B cell (primary cell): ENCODE data around the gene CSNK1A1. TPM values are rescaled to one million over a fixed set of nuclear protein-coding genes. Genes with fewer than 3 reads are reported as not detected.

Experiments used
- ATAC-seq: fragments of 200-7000 bp; cut with Tn5 transposase; one replicate; pipeline ENCODE4 v1.10.0; 2021; ENCODE audit warnings: low read depth, mild to moderate bottlenecking, moderate number of reproducible peaks, moderate library complexity
- CTCF ChIA-PET: fragments of 350-600 bp; sonication (Branson Sonifier 250); formaldehyde crosslinking; loops from one replicate; lab custom pipeline; 2021; ENCODE audit warnings: antibody characterized with exemption, inconsistent platforms; lab: Charles Lee
- POLR2A ChIA-PET: fragments of 350-600 bp; sonication (Branson Sonifier 250); formaldehyde crosslinking; loops from one replicate; lab custom pipeline; 2021; ENCODE audit warnings: antibody characterized with exemption; lab: Charles Lee
- DNase-seq: peaks from one replicate; pipeline ENCODE4 v3.0.0; 2013
- H2AFZ ChIP-seq: 2 replicates; pipeline ENCODE4 v1.6.1; 2012; ENCODE audit warnings: mild to moderate bottlenecking, low read depth, low read length; ENCODE audit not compliant: insufficient read depth, poor library complexity, severe bottlenecking
- H3K27ac ChIP-seq, 2 donors: 1 replicate in 1 of 2; 2 replicates in 1 of 2; pipeline ENCODE4 v1.5.1; 2012 to 2013; ENCODE audit warnings: low read length in 2 of 2, mild to moderate bottlenecking in 2 of 2, moderate library complexity in 1 of 2
- H3K27me3 ChIP-seq, 4 experiments: fragments of 200-600 bp in 1 of 4; sonication (generic) in 1 of 4; replicated peaks in 1 of 4; 1 replicate in 2 of 4; 2 replicates in 2 of 4; pipeline versions ENCODE4 v1.6.1 to v1.7.0; 2013 to 2016; ENCODE audit warnings: low read length in 3 of 4, mild to moderate bottlenecking in 2 of 4, mixed read lengths in 1 of 4, moderate library complexity in 1 of 4; ENCODE audit not compliant: insufficient read depth in 4 of 4, control insufficient read depth in 3 of 4; ENCODE audit errors: control extremely low read depth in 1 of 4
- H3K36me3 ChIP-seq, 2 experiments: replicated peaks in 1 of 2; 1 replicate in 1 of 2; 2 replicates in 1 of 2; pipeline versions ENCODE4 v1.6.1 to v1.7.1; 2013; ENCODE audit warnings: low read length in 1 of 2; ENCODE audit not compliant: insufficient read depth in 2 of 2, control insufficient read depth in 1 of 2; ENCODE audit errors: control extremely low read depth in 1 of 2, extremely low read depth in 1 of 2
- H3K4me1 ChIP-seq, 2 donors: fragments of 200-600 bp in 1 of 2; sonication (generic) in 1 of 2; 1 replicate in 1 of 2; 2 replicates in 1 of 2; pipeline versions ENCODE4 v1.5.1 to v1.6.1; 2013 to 2017; ENCODE audit warnings: low read length in 2 of 2; ENCODE audit not compliant: control insufficient read depth in 2 of 2, insufficient read depth in 2 of 2
- H3K4me2 ChIP-seq: replicated peaks from 2 replicates; pipeline ENCODE3; 2012; ENCODE audit warnings: mild to moderate bottlenecking, low read depth, low read length; ENCODE audit not compliant: poor library complexity, severe bottlenecking
- H3K4me3 ChIP-seq, 5 experiments: fragments of 200-600 bp in 1 of 5; sonication (generic) in 1 of 5; 1 replicate in 3 of 5; 2 replicates in 2 of 5; pipeline versions ENCODE4 v1.5.1 to v1.7.0; 2011 to 2016; ENCODE audit warnings: low read length in 4 of 5, mild to moderate bottlenecking in 4 of 5, low read depth in 2 of 5, control low read depth in 1 of 5, moderate library complexity in 1 of 5; ENCODE audit not compliant: insufficient read depth in 1 of 5; ENCODE audit errors: control extremely low read depth in 1 of 5, extremely low read depth in 1 of 5
- H3K79me2 ChIP-seq: fragments of 200-600 bp; sonication (generic); one replicate; pipeline ENCODE4 v1.6.0; 2016; ENCODE audit warnings: low read length; ENCODE audit not compliant: control insufficient read depth, insufficient read depth
- H3K9ac ChIP-seq: fragments of 200-600 bp; sonication (generic); 2 replicates; pipeline ENCODE4 v1.6.1; 2017; ENCODE audit warnings: mild to moderate bottlenecking, low read length, moderate library complexity
- H3K9me3 ChIP-seq, 3 donors: one replicate each; pipeline versions ENCODE4 v1.6.1 to v1.7.1; 2013; ENCODE audit warnings: low read length in 2 of 3; ENCODE audit not compliant: control insufficient read depth in 2 of 3, insufficient read depth in 1 of 3; ENCODE audit errors: control extremely low read depth in 1 of 3
- H4K20me1 ChIP-seq: 2 replicates; pipeline ENCODE4 v1.6.0; 2012; ENCODE audit warnings: mild to moderate bottlenecking, low read length; ENCODE audit not compliant: insufficient read depth, control insufficient read depth, poor library complexity, severe bottlenecking
- H3K27ac Mint-ChIP-seq: one replicate; pipeline ENCODE4 v1.8.0; 2021; ENCODE audit warnings: mixed read lengths
- H3K27me3 Mint-ChIP-seq: one replicate; pipeline ENCODE4 v1.8.0; 2021; ENCODE audit warnings: mixed read lengths
- H3K4me1 Mint-ChIP-seq: one replicate; pipeline ENCODE4 v1.8.0; 2021; ENCODE audit warnings: mixed read lengths
- H3K4me3 Mint-ChIP-seq: one replicate; pipeline ENCODE4 v1.8.0; 2021; ENCODE audit warnings: mixed read lengths
- H3K9me3 Mint-ChIP-seq: one replicate; pipeline ENCODE4 v1.8.0; 2022; ENCODE audit warnings: mixed read lengths; ENCODE audit not compliant: insufficient read depth
- EZH2 ChIP-seq: IDR thresholded peaks from 2 replicates; pipeline ENCODE4 v1.6.1; 2012; ENCODE audit warnings: borderline replicate concordance, low read depth, mild to moderate bottlenecking, moderate library complexity, low read length; ENCODE audit not compliant: insufficient read depth, poor library complexity, severe bottlenecking
- WGBS: methylation state at CpG from one replicate; pipeline ENCODE4 v1.1.5; 2013; ENCODE audit warnings: missing lambda C conversion rate; ENCODE audit not compliant: insufficient coverage; 5-methylcytosine and 5-hydroxymethylcytosine counted together
- intact Hi-C: fragments of 100-400 bp; cut with micrococcal nuclease; formaldehyde crosslinking; loops from one replicate; pipeline ENCODE4 v1.10.0; 2022
- polyA plus RNA-seq: library from polyadenylated mRNA; depleted of rRNA; stranded (reverse); fragments of >200 nt; gene quantifications from 2 replicates; pipeline ENCODE4 v1.2.3, GENCODE V29; 2012
- total RNA-seq, 2 donors: library from RNA; stranded (reverse); fragments of 120-200 nt in 1 of 2; gene quantifications; 1 replicate in 1 of 2; 2 replicates in 1 of 2; pipeline versions ENCODE4 v1.2.3 to v1.2.4, GENCODE V29; 2013 to 2022
- TF ChIP-seq, protein P1 (sequence below): fragments of 200-600 bp; IDR thresholded peaks from one replicate; pipeline ENCODE4 v1.8.0; 2022; ENCODE audit warnings: antibody characterized with exemption, mild to moderate bottlenecking

The CSNK1A1 gene
- total and polyA plus RNA-seq, 2 donors (not counting 1 experiment from before 2014, with no cell fraction given): 45.9 to 168 TPM

DNA sequence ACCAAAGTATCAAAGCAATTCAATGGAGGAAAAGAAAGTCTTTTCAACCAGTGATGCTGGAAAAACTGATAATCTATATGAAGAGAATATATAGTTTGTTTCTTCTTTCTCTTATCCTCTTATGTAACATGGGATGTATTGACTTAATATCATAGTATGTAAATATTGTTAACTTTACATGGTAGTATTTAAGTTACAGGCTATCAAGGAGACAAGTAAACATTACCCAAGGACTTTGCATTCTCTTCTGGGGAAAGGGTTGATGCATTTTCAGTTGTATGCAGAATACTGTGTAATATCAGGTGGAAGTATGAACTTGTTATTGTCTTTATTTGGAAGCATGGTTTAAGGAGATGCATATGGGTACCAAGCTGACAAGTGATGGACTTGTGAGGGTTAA is 20.9 kb upstream of the CSNK1A1 start:
- no peaks in the 10 kb centered on the region for H3K36me3 ChIP-seq
- intact Hi-C loops: no loop called here
- TF ChIP-seq EZH2: no peak
- TF ChIP-seq, protein P1, sequence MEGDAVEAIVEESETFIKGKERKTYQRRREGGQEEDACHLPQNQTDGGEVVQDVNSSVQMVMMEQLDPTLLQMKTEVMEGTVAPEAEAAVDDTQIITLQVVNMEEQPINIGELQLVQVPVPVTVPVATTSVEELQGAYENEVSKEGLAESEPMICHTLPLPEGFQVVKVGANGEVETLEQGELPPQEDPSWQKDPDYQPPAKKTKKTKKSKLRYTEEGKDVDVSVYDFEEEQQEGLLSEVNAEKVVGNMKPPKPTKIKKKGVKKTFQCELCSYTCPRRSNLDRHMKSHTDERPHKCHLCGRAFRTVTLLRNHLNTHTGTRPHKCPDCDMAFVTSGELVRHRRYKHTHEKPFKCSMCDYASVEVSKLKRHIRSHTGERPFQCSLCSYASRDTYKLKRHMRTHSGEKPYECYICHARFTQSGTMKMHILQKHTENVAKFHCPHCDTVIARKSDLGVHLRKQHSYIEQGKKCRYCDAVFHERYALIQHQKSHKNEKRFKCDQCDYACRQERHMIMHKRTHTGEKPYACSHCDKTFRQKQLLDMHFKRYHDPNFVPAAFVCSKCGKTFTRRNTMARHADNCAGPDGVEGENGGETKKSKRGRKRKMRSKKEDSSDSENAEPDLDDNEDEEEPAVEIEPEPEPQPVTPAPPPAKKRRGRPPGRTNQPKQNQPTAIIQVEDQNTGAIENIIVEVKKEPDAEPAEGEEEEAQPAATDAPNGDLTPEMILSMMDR: no peak

DNA sequence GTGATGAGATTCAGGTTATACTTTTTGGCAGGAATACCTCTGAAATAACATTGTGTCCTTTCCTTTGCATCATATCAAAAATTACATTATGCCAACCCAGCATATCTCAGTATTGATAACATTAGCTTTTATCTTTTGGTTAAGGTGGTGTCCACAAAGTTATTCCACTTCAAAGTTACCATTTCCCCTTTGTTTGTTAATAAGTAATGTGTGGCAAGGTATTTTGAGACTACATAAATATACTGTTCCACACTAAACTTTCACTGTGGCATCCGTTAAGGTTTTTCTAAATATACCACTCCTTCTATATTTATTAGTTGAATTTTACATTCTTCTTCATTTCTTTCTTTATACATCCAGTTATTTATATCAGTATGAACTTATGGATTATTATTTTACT is 16.0 kb upstream of the CSNK1A1 start:
- ChIA-PET POLR2A (no interaction called here), CTCF (interaction anchor here (1.0 to 3.4 kb wide), 3 partner anchors 13 to 250 kb away, joined by 3 to 37 read pairs (median 3); no protein-coding TSS in a partner anchor)
- Histone ChIP-seq H3K4me3 (no peak overlapping the region), H3K9ac (no peak overlapping the region), H4K20me1 (no peaks in the 10 kb centered on the region), H3K9me3 (no peaks in the 10 kb centered on the region), H3K79me2 (no peaks in the 10 kb centered on the region), H3K4me2 (no peak overlapping the region), H3K36me3 (no peaks in the 10 kb centered on the region), H2AFZ (no peak overlapping the region), H3K27me3 (no peaks in the 10 kb centered on the region), H3K27ac (no peak overlapping the region), H3K4me1 (no peaks in the 10 kb centered on the region)
- ATAC-seq (no peak), DNase-seq (no peak)
- WGBS: no CpG with 5 or more reads among the region's 1 CpG
- Mint-ChIP-seq H3K9me3 (no peaks in the 10 kb centered on the region), H3K4me1 (no peaks in the 10 kb centered on the region), H3K4me3 (no peak overlapping the region), H3K27ac (no peak overlapping the region), H3K27me3 (no peaks in the 10 kb centered on the region)
- intact Hi-C loops: no loop called here
- no peak for TF ChIP-seq EZH2
- TF ChIP-seq, protein P1: no peak

More for the DNA sequence above, 20.9 kb upstream of the CSNK1A1 start:
- ATAC-seq (no peak), DNase-seq (no peak)
- POLR2A ChIA-PET: interaction anchor here (0.7 kb wide), 1 partner anchor 258 kb away, joined by 8 read pairs; no protein-coding TSS in a partner anchor
- no peaks in the 10 kb centered on the region for H3K9me3 Mint-ChIP-seq
- no peak overlapping the region for H3K9ac ChIP-seq
- CTCF ChIA-PET: interaction anchor here (0.8 kb wide), 1 partner anchor 201 kb away, joined by 3 read pairs; no protein-coding TSS in a partner anchor
- H2AFZ ChIP-seq: no peak overlapping the region
- no peak overlapping the region for H3K27ac Mint-ChIP-seq
- H3K4me1 Mint-ChIP-seq: no peaks in the 10 kb centered on the region
- no peak overlapping the region for H3K27ac ChIP-seq
- no peaks in the 10 kb centered on the region for H3K4me1 ChIP-seq
- no peaks in the 10 kb centered on the region for H4K20me1 ChIP-seq
- H3K4me2 ChIP-seq: no peak overlapping the region
- no peaks in the 10 kb centered on the region for H3K27me3 Mint-ChIP-seq
- no peak overlapping the region for H3K4me3 ChIP-seq
- no peaks in the 10 kb centered on the region for H3K79me2 ChIP-seq
- no peaks in the 10 kb centered on the region for H3K27me3 ChIP-seq
- H3K9me3 ChIP-seq: no peaks in the 10 kb centered on the region
- no peak overlapping the region for H3K4me3 Mint-ChIP-seq
